Thyroid gland (tissue), 4 donors: ENCODE measurements around the gene CDH22.

Experiments used
- POLR2A ChIP-seq, 2 donors: fragments of 450-650 bp; IDR thresholded peaks; one replicate each; pipeline ENCODE4 v1.6.1; 2017; ENCODE audit warnings: antibody characterized with exemption in 2 of 2, mild to moderate bottlenecking in 2 of 2, moderate library complexity in 1 of 2
- TF ChIP-seq, protein P1 (sequence below), 6 experiments: fragments of 200-600 bp in 3 of 6; fragments of 450-650 bp in 3 of 6; sonication (generic) in 3 of 6; IDR thresholded peaks; one replicate each; pipeline ENCODE4 v1.5.1; 2016 to 2019; ENCODE audit warnings: antibody characterized with exemption in 6 of 6, mild to moderate bottlenecking in 2 of 6, inconsistent platforms in 1 of 6, moderate library complexity in 1 of 6

DNA sequence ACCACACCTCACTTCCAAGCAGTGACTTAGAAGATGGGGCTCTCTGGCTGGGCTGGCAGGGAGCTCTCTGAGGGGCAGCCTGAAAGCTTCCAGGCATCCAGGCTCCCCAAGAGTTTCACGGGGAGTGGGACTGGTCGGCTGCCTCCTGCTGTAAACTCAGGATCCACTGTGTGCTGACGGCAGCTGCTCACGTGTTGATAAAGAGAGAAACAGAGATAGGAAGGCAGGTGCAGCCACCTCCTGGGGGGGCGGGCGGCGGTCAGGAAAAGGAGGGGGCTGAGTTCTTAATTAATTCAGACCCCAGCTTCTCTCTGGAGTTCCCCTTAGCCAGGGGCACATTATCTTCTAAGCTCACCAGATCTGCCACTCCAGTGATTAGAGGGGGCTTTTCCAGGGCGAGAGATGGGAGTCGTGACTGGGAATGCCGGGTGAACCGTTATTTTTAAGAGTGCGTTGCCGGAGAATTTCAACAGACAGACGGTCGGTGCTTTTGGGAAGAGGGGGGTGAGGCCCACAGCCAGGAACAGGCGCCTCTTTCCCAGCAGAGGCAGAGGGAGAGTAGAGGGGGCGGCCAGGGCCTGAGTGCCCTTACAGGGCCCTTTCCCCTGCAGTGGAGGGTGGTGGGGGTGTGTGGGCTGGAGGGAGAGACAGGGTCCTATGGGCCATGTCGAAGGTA is 119.3 kb downstream of the CDH22 start:
- TF ChIP-seq, protein P1, sequence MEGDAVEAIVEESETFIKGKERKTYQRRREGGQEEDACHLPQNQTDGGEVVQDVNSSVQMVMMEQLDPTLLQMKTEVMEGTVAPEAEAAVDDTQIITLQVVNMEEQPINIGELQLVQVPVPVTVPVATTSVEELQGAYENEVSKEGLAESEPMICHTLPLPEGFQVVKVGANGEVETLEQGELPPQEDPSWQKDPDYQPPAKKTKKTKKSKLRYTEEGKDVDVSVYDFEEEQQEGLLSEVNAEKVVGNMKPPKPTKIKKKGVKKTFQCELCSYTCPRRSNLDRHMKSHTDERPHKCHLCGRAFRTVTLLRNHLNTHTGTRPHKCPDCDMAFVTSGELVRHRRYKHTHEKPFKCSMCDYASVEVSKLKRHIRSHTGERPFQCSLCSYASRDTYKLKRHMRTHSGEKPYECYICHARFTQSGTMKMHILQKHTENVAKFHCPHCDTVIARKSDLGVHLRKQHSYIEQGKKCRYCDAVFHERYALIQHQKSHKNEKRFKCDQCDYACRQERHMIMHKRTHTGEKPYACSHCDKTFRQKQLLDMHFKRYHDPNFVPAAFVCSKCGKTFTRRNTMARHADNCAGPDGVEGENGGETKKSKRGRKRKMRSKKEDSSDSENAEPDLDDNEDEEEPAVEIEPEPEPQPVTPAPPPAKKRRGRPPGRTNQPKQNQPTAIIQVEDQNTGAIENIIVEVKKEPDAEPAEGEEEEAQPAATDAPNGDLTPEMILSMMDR (IDR thresholded peaks at IDR 0.05): no peak
- TF ChIP-seq POLR2A (IDR thresholded peaks at IDR 0.05): no peak
